Measurements from ENCODE around the gene CDR2L.

GRCh38 chr17:74963656-74964055, 23.8 kb upstream of the CDR2L start:
- no peak for TF ChIP-seq CTCF (IDR thresholded peaks at IDR 0.05; ENCODE audit: low read depth, low read length, poor library complexity, severe bottlenecking)
- TF ChIP-seq EZH2phosphoT487 (IDR thresholded peaks at IDR 0.05; ENCODE audit: borderline replicate concordance, low read length), result no peak

All from DOHH2 (cell line).